SK-N-MC (cell line): ENCODE data around the gene NPEPL1.

Experiments
- DNase-seq: peaks from one replicate; pipeline ENCODE4 v3.0.0-alpha.2; 2011; ENCODE audit warnings: low read depth, low spot score
- H3K27ac ChIP-seq: fragments of 200-600 bp; sonication (generic); 2 replicates; pipeline ENCODE4 v1.5.1; 2016; ENCODE audit warnings: mixed run types
- H3K36me3 ChIP-seq: fragments of 200-600 bp; sonication (generic); 2 replicates; pipeline ENCODE4 v1.6.1; 2017; ENCODE audit warnings: antibody characterized with exemption, low read length, mixed read lengths; ENCODE audit not compliant: insufficient read depth
- H3K4me3 ChIP-seq: fragments of 200-600 bp; sonication (generic); 2 replicates; pipeline ENCODE4 v1.5.1; 2016
- H3K9ac ChIP-seq: fragments of 200-600 bp; sonication (generic); 2 replicates; pipeline ENCODE4 v1.8.0; 2017; ENCODE audit warnings: mixed run types, mixed read lengths; ENCODE audit not compliant: insufficient read length
- H3K9me3 ChIP-seq: fragments of 200-600 bp; sonication (generic); 2 replicates; pipeline ENCODE4 v1.6.1; 2017; ENCODE audit warnings: low read depth, mild to moderate bottlenecking, antibody characterized with exemption, low read length, moderate library complexity, mixed read lengths
- EZH2 ChIP-seq: fragments of 200-600 bp; sonication (generic); IDR thresholded peaks from one replicate; pipeline ENCODE4 v1.6.1; 2017; ENCODE audit warnings: antibody characterized with exemption
- FOXP2 ChIP-seq: optimal IDR thresholded peaks from 2 replicates; pipeline ENCODE3; 2011; ENCODE audit warnings: mild to moderate bottlenecking, moderate library complexity; ENCODE audit not compliant: insufficient read depth; ENCODE audit errors: extremely low read length, control extremely low read depth
- POLR2AphosphoS5 ChIP-seq: IDR thresholded peaks from 2 replicates; pipeline ENCODE4 v1.6.1; 2012; ENCODE audit warnings: mild to moderate bottlenecking, low read depth, low read length, borderline replicate concordance

The NPEPL1 gene

GRCh38 chr20:58661598-58662473 lies 30.8 kb upstream of the NPEPL1 start:
- Histone ChIP-seq H3K27ac (no peak overlapping the region), H3K36me3 (peaks cover 24% of the 10 kb centered on the region), H3K9ac (no peak overlapping the region), H3K4me3 (no peak overlapping the region), H3K9me3 (no peaks in the 10 kb centered on the region)
- no peak for TF ChIP-seq FOXP2
- no peak for TF ChIP-seq EZH2
- no peak for TF ChIP-seq POLR2AphosphoS5
- DNase-seq = no peak

- TF ChIP-seq EZH2 = no peak
- TF ChIP-seq FOXP2 = no peak
- no peak for TF ChIP-seq POLR2AphosphoS5
- H3K27ac ChIP-seq = no peak overlapping the region
- H3K4me3 ChIP-seq = no peak overlapping the region
- H3K9ac ChIP-seq = no peak overlapping the region
- DNase-seq = no peak
- no peaks in the 10 kb centered on the region for H3K9me3 ChIP-seq
- H3K36me3 ChIP-seq = peaks cover 43% of the 10 kb centered on the region
These were observed 28.3 kb upstream of the NPEPL1 start for GRCh38 chr20:58664331-58664730.

- no peak for TF ChIP-seq FOXP2
- H3K4me3 ChIP-seq = no peak overlapping the region
- no peak overlapping the region for H3K9ac ChIP-seq
- DNase-seq = no peak
- H3K9me3 ChIP-seq = no peaks in the 10 kb centered on the region
- peaks cover 47% of the 10 kb centered on the region for H3K36me3 ChIP-seq
- no peak overlapping the region for H3K27ac ChIP-seq
These were observed 27.7 kb upstream of the NPEPL1 start for GRCh38 chr20:58664883-58665282.

GRCh38 chr20:58665606-58666005 lies 27.0 kb upstream of the NPEPL1 start:
- no peak overlapping the region for H3K4me3 ChIP-seq
- no peak overlapping the region for H3K9ac ChIP-seq
- no peak for TF ChIP-seq EZH2
- no peak for TF ChIP-seq POLR2AphosphoS5
- DNase-seq = no peak
- H3K27ac ChIP-seq = no peak overlapping the region
- no peaks in the 10 kb centered on the region for H3K9me3 ChIP-seq
- H3K36me3 ChIP-seq = peaks cover 54% of the 10 kb centered on the region

DNA sequence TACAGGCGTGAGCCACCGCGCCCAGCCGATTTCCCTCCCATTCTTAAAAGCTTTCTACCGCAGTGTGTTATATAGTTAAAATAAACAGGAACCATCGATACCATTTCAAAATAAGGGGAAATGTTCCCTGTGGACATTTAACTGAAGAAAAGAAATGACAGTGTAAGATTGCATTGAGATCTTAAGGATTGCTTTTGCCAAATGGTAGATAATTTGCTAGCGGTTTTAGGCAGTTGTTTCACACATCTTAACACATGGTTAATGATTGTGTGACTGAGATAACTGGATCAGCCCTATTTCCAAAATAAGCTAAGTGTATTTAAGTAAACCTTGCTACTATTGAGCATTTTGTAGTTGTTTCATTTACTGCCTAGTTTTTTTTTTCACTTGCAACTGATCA lies 25.9 kb upstream of the NPEPL1 start:
- Histone ChIP-seq H3K27ac (peak overlapping the region; percentile 57; the same call in 1 of the 2 replicates), H3K9me3 (no peaks in the 10 kb centered on the region), H3K36me3 (peaks cover 45% of the 10 kb centered on the region), H3K4me3 (no peak overlapping the region), H3K9ac (no peak overlapping the region)
- TF ChIP-seq POLR2AphosphoS5 (no peak), EZH2 (no peak), FOXP2 (no peak)
- no peak for DNase-seq

DNA sequence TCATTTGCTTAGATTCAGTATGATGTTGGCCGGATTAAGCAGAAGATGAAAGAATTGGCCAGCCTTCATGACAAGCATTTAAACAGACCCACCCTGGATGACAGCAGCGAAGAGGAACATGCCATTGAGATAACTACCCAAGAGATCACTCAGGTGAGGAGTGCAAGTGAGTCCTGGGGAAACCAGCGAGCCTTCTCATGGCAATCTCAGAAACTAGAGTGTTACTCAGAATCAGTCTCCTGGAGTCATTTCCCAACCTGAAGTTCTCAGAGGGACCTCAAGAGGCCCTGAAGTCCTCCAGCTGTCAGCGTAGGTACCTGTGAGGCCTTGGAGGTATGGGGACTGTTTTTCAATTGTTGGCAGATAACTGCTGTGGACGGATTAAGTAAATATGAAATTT lies 24.6 kb upstream of the NPEPL1 start:
- Histone ChIP-seq H3K27ac (no peak overlapping the region), H3K9me3 (no peaks in the 10 kb centered on the region), H3K36me3 (peaks cover 47% of the 10 kb centered on the region), H3K9ac (no peak overlapping the region), H3K4me3 (no peak overlapping the region)
- TF ChIP-seq FOXP2 (no peak), EZH2 (no peak), POLR2AphosphoS5 (no peak)
- DNase-seq = no peak

- no peak overlapping the region for H3K9ac ChIP-seq
- no peak for DNase-seq
- H3K36me3 ChIP-seq = peaks cover 53% of the 10 kb centered on the region
- TF ChIP-seq FOXP2 (no peak), EZH2 (no peak), POLR2AphosphoS5 (no peak)
- H3K4me3 ChIP-seq = no peak overlapping the region
- H3K9me3 ChIP-seq = no peaks in the 10 kb centered on the region
- H3K27ac ChIP-seq = no peak overlapping the region
These were observed 23.7 kb upstream of the NPEPL1 start for GRCh38 chr20:58668901-58669286.

GRCh38 chr20:58669287-58670006 lies 23.2 kb upstream of the NPEPL1 start:
- no peaks in the 10 kb centered on the region for H3K9me3 ChIP-seq
- peaks cover 58% of the 10 kb centered on the region for H3K36me3 ChIP-seq
- no peak overlapping the region for H3K9ac ChIP-seq
- TF ChIP-seq FOXP2 (no peak), POLR2AphosphoS5 (no peak), EZH2 (no peak)
- no peak for DNase-seq
- H3K4me3 ChIP-seq = no peak overlapping the region
- no peak overlapping the region for H3K27ac ChIP-seq
